HG02642 (cell line): ENCODE measurements around the gene GNAS.
"Not testable (repeated sequence)": the region's sequence is repeated elsewhere in the genome, so short reads cannot be mapped to it uniquely, and the experiment has no call there.

ENCODE experiments used
- ATAC-seq: cut with Tn5 transposase; IDR thresholded peaks from one replicate; pipeline ENCODE4 v1.9.1; 2021; ENCODE audit warnings: mild to moderate bottlenecking; ENCODE audit not compliant: unreplicated experiment, poor library complexity

The GNAS gene

DNA sequence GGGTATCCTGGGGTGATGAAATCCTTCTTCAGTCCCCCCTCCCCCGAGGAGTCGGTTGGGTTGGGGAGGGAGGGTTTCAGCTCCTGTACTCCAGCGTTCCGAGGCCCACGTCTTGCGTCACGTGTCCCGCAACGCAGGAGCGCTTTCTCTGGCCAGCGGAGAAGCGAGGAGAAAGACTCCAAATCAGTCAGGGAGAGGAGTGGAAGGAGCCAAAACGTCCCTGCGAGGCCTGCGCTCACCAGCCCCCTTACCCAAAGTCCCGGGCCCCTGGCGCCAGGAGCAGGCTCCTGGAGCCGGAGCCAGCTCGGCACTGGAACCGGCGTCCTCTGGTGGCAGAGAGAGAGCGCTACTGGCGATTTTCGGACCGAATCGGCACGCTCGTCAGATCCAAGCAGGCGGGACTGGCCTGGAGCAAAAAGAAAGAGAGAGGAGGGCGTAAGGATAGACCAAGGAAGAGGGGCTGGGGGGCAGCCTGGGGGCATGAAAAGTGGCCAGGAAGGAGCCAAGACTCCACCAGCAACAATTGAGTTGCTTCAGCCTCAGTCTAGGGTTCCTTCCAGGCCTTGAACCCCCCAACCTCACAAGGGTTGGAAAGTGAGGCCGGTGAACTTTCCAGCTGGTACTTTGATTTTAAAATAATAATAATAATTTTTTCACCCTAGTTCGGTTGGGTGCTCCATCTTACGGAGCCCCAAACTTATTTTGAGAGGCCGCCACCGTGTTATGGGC lies at the start of gene GNAS:
Gene GNAS, plus strand, starts transcription at position 174 of the 729 bp plus-strand sequence.
- no peak for ATAC-seq

DNA sequence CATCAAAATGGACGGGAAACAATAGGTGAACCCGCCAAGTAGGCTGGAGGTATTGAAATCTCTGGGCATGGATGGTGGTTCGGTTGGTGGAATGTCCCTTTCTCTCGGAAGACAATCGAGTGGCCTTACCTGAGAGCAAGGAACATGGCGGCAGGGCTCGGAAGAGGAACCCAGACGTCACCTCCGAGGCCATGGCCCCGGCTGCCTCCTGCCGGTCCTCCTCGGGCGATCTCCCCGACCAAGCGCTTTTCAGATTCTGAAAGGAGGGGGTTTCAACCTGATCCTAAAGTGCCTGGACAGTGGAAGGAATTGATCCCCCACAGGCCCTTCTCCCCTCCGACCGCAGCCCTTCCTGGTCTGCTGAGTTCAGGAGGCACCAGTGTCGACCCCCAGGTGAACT lies 49.0 kb upstream of the GNAS start:
- ATAC-seq, result no peak

DNA sequence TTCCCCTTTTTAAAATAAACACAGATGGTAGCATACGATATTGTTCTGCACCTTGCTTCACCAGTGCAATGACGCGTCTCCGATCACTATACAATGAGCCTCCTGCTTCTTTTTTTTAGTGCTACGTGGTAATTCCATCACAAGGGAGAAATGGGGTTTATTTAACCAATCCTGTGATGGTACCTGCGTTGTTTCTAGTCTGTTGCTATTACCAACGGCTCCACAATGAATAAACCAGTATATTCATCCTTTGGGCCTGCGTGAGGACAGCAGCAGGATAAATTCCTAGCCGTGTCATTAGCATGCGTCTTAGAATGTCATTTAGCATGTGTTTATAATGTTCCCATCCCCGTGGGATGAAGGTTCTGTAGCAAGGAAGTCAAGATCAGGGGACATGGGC lies 44.7 kb upstream of the GNAS start:
- ATAC-seq, result no peak

DNA sequence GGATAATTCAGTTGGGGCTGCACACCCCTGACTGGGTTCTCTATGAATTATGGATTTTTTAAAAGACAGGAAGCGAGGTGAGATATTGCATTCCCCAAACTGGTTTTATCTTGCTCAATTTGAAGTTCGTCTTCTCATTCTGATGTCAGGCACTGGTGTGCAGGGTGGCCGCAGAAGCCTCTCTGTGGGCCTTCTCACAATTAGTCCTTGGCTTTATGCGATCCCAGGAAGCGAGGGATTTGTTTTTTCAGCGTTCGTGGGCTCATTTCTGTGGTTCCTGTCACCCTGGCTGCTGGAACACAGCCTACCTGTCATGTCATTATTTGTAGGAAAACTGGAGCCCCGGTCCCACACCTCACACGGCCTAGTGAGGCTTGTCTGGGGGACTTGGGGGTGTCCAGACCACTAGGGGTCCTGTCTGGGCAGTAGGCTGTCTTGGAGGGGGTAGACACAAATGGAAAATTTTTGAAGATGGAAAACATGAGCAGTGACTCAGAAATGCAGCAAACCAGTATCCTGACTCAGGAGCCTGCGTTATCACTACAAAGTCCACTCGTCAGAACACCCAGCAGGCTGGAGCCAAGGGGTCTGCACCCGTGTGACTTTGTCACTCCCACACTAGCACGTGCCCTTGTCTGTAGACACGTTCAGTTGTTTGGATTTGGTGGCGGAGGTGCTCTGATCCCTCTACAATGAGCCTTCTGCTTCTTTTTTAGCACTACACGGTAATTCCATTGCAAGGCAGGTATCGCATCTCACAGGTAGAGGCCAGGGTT lies 44.1 kb upstream of the GNAS start:
- no peak for ATAC-seq

DNA sequence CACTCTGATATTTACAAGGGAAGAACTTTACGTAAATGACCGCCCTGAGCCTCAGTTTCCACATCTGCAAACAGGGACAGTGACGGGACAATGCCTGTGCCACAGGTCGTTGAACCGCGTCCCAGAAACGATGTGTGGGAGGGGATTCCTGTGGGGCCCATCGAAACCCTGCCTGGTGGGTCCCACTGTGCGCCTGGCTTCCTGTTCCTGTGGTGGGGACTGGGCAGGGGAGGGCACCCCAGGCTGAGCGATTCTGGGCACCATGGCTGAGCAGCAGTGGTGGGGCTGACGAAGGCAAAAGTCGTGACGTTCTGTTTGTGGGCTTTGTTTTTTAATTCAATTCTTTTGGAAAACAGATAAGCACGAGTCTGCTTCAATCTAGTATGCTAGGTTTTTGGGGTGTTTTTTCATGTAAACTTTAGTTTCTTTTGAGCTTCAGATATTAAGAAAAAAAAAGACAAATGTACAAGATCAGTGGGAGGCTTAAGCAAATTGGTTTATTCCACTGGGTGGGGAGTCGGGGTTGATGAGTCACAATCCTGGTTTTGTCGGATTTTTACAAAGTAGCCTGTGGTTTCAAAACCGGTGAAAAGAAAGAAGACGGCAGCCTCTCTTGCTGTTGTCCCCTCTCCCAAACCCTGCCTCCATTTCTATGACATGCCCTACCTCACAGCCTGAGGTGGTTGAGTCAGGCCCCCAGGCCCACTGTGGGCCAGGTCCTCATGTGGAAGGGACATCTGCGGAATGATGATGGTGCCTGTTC lies 42.2 kb upstream of the GNAS start:
- ATAC-seq, result no peak

DNA sequence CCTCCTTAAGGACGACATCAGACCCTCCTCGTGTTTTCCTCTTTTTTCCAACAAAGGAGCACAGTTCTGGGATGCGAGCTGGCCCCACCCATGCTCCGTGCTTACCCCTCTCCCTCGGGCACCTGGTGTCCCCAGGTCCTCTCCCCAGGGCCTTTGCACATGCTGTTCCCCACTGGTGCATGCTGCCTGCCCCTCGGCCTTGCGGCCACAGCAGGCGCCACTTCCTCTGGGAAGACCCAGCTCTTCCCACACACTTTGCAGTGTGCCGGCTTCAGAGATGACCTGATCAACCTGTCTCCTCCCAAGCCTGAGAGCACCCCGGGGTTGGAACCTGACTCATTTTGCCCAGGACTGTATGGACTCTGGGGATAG lies 41.7 kb upstream of the GNAS start:
- ATAC-seq, result no peak

DNA sequence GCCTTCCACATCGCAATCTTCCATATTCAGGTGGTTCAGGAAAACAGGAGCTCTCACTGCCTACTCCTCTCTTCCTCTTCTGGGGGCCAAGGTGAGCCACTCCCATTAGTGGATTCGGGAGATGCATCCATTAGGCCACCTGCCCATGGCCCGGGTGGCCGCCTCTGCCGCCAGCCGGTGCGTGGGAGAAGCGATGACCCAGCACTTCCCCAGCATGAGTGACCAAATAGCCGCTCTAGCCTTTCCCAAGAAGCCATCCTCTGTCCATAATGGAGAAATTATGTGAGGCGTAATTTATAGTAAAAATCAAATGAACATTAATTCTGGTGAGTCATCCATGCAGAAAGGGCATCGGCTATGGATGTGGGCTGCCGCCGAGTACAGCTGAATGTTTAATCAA lies 41.2 kb upstream of the GNAS start:
- ATAC-seq, result no peak

DNA sequence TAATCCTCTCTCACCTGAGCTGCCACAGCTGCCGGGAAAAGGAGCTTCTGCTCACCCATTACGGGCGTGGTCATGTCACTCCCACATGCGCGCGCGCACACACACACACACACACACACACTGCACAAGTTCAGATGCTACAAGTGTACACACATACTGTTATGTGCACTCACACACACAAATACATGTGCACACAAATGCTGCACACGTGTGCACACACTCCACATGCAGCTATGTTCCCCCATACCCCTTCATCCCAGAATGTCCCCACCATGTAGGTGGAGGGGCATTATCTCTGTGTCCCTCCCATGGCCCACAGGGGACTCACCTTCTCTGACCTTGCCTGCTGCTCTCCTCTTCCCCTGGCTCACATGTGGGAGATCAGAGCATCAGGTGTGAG lies 39.1 kb upstream of the GNAS start:
- no peak for ATAC-seq

DNA sequence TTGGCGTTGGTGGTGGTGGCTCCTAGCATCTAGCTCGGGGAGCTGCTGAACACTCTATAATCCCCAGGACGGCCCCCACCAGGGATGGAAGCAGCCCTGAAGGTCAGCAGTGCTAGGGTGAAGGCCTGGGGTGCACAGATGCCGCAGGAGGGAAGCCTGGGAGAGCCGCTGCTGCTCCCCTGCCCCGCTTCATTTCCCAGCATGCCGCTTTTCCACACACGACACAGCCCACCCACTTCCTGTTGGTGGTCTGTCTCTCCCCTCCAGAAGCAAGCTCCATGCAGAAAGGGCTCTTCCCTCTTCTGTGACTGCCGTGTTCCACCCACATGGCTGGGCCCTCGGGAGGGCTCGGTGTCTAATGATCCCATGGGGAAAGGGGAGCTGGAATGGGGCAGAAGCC lies 37.1 kb upstream of the GNAS start:
- ATAC-seq, result no peak

DNA sequence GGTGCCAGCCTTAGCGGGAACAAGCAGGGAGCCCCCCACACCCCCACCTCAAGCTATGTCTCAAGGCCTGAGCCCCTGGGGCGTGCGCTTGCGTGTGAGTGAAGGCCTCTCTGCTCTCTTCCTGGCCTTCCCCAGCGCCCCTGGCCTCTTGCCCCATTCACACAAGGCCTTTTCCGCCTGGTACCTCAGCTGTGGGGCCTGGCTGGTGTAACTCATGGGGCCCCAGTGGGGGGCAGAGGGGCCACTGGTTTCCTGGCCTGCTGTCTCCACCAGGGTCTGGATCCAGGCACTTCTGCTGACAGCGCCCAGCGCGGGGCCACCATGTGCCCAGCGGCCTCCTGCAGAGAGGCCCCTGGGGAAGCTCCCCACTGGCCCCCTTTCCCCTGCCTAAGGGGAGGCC lies 36.5 kb upstream of the GNAS start:
- ATAC-seq, result no peak

DNA sequence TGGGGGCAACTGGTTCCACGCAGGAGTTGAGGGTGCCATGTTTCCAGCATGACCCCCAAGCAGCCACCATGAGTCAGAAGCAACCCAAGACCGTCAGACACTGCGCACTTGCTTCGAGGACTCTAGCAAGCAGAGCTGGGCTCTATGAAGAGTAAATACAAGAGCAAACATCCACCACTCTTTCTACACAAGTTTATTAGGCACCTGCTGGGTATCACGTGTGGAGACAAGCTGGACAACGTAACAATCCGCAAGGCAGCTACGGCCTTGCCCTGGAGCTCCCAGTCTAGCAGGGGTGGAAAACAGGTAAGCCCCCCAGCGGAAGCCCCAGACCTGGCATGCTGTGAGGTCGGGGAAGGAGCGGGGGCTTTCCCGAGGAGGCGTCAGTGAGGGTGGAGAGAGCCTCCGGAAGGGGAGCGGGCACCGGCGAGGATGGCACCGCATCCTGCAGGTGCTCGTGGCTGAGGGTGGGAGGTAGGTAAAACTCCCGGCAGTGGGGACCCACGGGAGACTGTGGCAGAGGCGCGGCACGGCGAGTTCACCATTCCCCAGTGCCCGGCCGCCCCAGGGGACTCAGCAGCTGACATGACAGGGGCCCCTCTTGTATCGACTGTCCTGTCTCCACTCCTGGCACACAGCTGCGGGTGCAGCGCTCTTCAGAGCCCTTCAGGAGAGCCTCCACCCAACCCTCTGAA lies 35.4 kb upstream of the GNAS start:
- ATAC-seq, result no peak

DNA sequence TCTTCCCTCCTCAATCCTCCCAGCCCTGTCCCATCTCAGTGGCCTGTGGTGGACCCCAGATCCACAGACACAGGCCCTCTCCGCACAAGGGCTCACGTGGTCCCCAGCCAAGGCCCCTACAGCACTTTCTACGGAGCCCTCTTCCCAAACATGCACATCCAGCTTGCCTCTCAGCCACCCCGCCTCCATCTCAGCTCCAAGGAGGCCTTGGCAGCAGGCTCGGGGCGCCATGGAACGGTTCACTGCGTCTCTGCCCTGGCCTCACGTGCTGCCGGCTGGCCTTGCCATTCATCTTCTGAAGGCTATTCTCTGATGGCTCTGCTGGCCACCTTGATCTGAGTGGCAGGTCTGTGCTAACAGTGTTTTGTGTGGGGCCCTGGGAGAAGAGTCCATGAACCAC lies 34.8 kb upstream of the GNAS start:
- no peak for ATAC-seq

DNA sequence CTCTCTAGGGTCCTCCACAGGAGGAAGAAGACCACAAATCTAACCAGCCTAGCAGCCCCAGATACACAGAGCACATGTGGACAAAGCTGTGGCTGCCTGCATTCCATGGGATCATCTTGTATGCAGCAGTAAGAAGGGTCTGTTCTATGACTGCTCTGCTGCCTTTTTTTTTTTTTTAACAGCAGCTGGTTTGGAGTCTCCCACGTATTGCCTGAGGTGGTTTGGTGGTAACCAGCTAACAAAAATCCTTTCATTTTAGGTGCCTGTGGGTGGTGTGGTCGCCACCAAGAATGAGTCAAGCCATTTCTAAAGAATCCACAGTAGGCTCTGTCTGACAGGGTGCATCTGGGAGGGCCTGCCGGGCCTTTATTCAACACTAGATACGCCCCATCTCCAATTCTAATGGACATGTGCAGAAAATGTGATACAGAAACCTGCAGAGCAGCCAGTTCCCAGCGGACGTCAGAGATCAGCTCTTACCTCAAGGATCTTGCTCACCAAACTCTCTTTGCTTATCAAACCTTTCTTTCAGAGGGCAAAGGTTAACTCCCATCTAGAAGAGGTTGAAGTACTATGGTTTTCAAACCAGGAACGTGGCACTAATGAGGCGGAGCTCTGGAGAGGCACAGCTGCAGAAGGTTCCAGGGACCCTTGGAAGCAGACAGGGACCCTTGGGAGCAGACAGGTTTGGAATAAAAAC lies 33.8 kb upstream of the GNAS start:
- no peak for ATAC-seq

DNA sequence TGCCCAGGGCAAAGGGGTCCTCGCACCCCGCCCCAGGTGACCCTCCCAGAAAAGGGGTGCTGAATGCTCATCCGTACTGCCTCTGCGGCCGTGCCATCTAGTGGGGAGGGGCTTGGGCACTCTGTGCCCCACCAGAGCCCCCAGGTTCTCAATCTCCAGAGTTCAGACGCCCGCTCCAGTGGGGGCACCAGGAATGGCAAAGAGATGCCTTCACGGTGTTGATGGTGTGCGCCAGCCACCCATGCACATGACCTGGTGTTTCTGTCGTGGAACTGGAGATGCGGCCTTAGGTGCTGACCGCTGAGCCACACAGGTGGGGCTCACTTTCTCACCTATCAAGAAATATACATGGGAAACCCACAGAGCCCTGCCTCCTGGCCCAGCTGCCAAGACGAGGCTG lies 32.6 kb upstream of the GNAS start:
- ATAC-seq, result no peak

DNA sequence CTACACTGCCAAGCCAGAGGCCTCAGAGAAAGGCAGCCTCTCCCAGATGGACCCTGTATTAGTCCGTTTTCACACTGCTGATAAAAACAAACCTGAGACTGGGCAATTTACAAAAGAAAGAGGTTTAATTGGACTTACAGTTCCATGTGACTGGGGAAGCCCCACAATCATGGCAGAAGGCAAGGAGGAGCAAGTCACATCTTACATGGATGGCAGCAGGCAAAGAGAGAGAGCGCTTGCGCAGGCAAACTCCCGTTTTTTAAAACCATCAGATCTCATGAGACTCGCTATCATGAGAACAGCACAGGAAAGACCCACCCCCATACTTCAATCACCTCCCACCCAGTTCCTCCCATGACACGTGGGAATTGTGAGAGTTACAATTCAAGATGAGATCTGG lies 32.0 kb upstream of the GNAS start:
- not testable (repeated sequence) for ATAC-seq

DNA sequence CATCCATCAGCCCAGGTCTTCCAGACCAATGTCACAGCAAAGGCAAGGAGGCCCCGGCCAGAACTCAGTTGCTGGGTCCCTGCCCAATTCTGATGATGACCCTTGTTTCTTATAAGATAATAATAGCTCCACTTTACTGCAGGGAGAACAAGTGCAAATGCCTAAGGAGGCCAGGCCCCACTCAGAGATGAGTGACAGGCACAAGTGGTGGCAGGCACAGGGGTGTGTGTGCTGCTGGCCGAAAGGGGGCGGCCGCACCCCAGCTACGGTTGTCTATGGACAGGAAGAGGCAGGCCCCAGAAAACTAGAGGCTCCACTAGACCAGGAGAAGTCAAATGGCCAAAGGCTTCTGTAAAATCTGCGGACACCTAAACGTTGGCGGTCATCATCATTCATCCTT lies 30.4 kb upstream of the GNAS start:
- no peak for ATAC-seq

DNA sequence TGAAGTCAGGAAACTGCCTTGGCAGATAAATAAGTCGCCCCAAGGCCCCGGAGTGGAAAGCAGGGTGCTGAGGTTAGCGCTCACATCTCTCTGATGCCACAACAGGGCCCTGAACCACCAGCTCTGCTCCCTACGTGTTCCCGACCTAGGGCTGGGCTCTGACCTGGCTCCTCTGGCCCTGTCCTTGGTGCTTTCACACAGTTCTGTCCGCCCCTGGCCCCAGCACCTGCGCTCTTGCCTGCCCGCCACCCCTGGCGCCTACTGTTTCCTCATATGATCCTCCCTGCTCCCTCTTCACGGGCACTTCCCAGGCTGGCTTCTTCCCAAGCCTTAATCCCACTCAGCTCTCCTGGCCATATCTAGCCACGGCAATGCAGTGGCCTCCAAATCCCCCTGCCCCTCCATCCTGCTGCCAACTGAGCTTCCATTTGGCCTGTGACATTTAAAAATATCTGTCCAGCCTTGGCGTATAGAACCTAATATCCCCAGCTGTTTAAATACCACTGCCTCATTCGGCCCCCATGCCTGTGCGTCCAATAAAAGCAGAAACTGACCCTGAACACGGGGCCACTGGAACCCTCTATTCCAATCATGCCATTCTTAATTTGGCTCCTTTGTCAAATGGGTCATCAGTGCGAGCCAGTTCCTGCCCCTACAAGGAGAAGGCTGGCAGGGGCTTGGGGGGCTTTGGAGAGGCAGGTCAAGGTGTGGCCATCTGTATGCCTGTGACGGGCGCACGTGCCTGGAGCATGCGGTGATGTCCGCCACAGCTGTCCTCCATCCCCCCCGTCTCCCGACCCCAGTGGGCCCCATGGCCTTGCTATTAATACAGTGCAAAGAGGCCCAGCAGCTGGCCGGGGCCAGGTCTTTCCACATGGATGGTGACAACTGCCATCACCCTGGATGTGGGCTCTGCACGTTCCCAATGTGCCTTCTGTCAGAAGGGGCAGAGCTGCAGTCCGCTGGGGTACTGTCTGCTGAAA lies 29.5 kb upstream of the GNAS start:
- no peak for ATAC-seq

DNA sequence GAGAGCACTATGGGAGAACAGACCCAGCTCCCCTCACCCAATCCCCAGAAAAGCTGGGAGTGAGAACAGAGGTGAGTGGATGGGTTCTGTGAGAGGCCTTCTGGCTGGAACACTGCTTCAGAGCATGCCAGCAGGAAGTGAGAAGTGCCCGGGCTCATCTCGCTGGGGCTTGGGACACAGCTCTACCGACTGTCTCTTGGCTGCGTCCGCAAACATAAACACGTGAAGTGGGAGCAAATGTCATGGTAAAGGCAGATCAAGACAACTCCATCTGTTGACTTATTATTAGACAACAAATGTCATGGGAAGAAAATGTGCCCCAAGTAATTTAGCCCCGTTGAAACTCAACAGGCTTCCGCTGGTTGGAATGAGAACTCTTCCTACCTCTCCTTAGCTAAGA lies 27.7 kb upstream of the GNAS start:
- ATAC-seq, result no peak

DNA sequence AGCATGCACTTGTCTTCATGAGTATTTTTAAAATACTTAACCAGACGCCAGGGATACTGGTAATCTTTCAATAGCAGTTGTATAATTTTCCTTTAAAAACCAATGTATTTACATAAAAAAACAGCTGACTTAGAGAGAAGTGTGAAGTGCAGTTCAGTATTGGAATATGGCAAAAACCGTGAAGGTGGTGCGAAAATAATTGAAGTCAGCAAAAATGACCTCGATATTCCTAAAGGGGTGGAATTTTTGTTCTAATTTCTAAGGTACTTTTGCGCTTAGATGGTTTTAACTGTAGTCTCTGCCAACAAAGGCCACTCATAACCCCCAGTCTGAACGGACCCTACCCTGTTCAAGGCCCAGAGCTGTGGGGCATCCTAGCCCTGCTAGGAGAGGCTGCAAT lies 27.1 kb upstream of the GNAS start:
- no peak for ATAC-seq
